ENCODE measurements around the gene PMM2.

Gene PMM2

DNA sequence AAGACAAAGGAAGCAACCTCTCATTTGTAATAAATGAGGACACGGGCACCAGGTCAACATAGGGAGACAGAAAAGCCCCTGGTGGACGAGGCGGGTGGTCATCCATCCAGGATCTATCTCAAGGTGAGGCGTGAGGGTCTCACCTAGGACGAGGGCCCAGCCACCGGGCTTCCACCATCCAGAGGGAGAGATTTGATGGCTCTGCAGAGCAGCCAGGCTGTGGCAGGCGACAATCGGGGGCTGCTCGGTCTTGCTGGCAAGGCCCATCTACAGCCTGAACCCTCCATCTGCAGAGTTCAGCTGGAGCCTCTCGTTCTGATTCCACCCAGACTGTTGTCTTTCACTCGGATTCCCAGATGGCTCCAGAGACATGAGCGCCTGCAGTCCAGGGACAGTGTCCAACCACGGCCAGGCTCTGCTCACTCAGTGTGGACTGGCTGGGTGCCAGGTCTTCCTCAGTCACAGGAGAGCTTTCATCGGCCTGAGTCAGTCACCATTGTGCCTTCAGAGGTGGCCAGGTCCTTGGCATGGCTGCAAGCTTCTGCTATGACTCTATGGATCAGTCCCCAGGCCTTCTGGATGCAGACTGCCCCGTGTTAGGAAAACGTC, 90.4 kb downstream of the PMM2 start:
- Histone ChIP-seq H2AK5ac (ENCODE audit: low read length) (no peak overlapping the region), H3K4me1 (ENCODE audit: control insufficient read depth in 1 of 2, insufficient read depth in 2 of 2, low read length in 2 of 2) (peaks cover 2% of the 10 kb centered on the region in 2 experiments), H3K9ac (ENCODE audit: low read length) (no peak overlapping the region), H3K4me2 (ENCODE audit: low read length) (no peak overlapping the region), H4K12ac (ENCODE audit: low read depth, low read length) (no peak overlapping the region), H2BK12ac (ENCODE audit: low read length) (no peak overlapping the region), H3K23ac (ENCODE audit: low read length) (no peak overlapping the region), H3K79me2 (ENCODE audit: control insufficient read depth, insufficient read depth, low read length, poor library complexity) (no peaks in the 10 kb centered on the region), H2AFZ (ENCODE audit: insufficient read depth, low read length, poor library complexity) (no peak overlapping the region), H3K79me1 (ENCODE audit: low read length) (no peaks in the 10 kb centered on the region), H3K4ac (ENCODE audit: low read depth, low read length) (no peak overlapping the region), H4K8ac (ENCODE audit: low read depth, low read length) (no peak overlapping the region), H4K91ac (ENCODE audit: low read depth, low read length) (no peak overlapping the region), H3K36me3 (ENCODE audit: control insufficient read depth in 1 of 2, insufficient read depth in 2 of 2, low read length in 2 of 2) (peaks cover 39 to 42% of the 10 kb centered on the region in 2 experiments), H2BK120ac (ENCODE audit: insufficient read depth, low read length, poor library complexity) (no peak overlapping the region), H2BK5ac (ENCODE audit: low read depth, low read length, poor library complexity) (no peak overlapping the region), H3K27me3 (ENCODE audit: insufficient read depth, low read length) (no peaks in the 10 kb centered on the region), H3K18ac (ENCODE audit: low read length) (no peak overlapping the region), H3K14ac (ENCODE audit: low read length) (no peak overlapping the region), H3K4me3 (ENCODE audit: low read depth, low read length) (no peak overlapping the region), H3K27ac (ENCODE audit: low read depth, low read length) (no peak overlapping the region), H3K9me3 (ENCODE audit: insufficient read depth, low read depth, low read length) (no peaks in the 10 kb centered on the region)
- DNase-seq = no peak
- WGBS (ENCODE audit: extremely low coverage, insufficient coverage, insufficient read length) = no CpG with 5 or more reads among the region's 16 CpGs

DNA sequence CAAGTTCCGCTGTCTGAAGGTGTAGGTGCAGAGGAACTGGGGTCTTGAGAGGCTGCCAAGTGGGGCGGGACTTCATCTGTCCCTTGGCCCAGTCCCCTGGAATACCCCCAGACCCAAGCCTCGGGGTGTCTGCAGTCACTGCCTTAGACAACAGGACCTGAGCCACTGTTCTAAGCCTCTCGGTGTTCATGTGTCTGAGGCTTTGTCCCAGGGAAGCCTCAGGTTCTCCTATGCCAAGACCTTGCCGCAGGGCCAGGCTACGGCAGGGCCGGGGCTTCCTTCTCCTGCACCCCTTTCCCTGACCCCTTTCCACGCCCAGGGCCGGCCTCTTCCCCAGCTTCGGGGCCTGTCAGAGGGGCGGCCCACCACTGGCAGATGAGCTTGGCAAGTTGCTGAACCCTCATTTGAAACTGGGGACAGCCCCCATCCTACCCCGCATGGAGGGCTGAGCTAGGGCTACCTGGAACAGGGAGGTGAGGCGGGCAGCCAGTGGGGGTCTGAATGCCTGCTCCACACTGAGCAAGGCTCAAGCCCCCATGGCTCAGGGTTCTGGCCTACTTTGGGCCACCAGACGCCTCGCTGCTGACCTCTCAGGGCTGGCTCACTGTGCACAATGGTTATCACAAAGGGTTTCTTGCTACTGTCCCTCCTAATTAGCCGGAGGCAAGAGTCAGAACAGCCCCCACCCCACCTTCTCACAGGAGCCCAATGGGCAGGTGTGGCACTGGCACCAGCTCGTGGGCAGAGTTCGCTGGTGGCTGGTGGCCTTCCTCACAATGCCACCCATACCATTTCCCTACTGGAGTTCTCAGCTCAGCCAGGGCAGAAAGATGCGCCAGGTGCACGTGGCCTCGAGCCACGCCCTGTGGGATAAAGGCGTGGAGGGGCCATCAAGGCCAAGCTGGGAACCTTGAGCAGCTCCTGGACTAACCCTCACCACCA, 91.6 kb downstream of the PMM2 start:
- no peak overlapping the region for H2AK5ac ChIP-seq (ENCODE audit: low read length)
- no peak overlapping the region for H2BK120ac ChIP-seq (ENCODE audit: insufficient read depth, low read length, poor library complexity)
- no peak overlapping the region for H2BK12ac ChIP-seq (ENCODE audit: low read length)

DNA sequence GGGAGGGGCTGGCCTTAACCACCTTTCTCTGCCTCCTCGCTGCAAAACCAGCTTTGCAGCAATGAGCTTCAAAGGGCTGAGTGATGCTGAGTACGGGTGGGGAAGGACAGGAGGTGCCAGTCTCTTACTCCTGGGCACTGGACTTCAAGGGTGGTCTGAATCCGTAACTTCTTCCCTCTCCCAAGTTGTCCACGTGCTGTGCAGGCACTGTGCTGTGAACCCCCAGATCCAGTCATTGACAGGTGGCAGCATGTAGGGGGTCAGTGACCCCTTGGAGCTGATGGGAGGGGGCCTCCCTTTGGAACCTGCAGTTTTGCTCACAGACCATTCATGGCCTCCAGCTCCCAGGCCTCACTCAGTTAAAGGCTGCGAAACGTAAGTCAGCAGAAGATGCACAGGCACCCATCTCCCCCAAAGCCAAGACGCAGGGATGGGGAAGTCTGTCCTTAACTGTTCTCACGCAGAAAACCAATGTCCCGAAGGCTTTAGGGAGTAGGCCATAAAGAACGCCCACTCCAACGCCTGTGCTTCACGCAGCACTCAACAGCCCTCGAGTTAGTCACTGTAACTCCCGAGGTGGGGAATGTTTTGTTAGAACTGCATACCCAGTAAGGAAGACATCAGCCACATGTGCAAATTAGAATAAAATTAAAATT, 92.4 kb downstream of the PMM2 start:
- Histone ChIP-seq H2BK120ac (ENCODE audit: insufficient read depth, low read length, poor library complexity) (no peak overlapping the region), H2BK5ac (ENCODE audit: low read depth, low read length, poor library complexity) (no peak overlapping the region), H3K4me1 (ENCODE audit: control insufficient read depth in 1 of 2, insufficient read depth in 2 of 2, low read length in 2 of 2) (no peaks in the 10 kb centered on the region), H3K9me3 (ENCODE audit: insufficient read depth, low read depth, low read length) (peaks cover 2% of the 10 kb centered on the region), H3K14ac (ENCODE audit: low read length) (no peak overlapping the region), H2AFZ (ENCODE audit: insufficient read depth, low read length, poor library complexity) (no peak overlapping the region), H2BK12ac (ENCODE audit: low read length) (no peak overlapping the region), H3K4ac (ENCODE audit: low read depth, low read length) (no peak overlapping the region), H3K9ac (ENCODE audit: low read length) (no peak overlapping the region), H3K4me2 (ENCODE audit: low read length) (no peak overlapping the region), H3K18ac (ENCODE audit: low read length) (no peak overlapping the region), H4K12ac (ENCODE audit: low read depth, low read length) (no peak overlapping the region), H4K8ac (ENCODE audit: low read depth, low read length) (no peak overlapping the region), H3K79me2 (ENCODE audit: control insufficient read depth, insufficient read depth, low read length, poor library complexity) (no peaks in the 10 kb centered on the region), H3K36me3 (ENCODE audit: control insufficient read depth in 1 of 2, insufficient read depth in 2 of 2, low read length in 2 of 2) (peaks cover 57 to 62% of the 10 kb centered on the region in 2 experiments), H3K27me3 (ENCODE audit: insufficient read depth, low read length) (no peaks in the 10 kb centered on the region), H3K27ac (ENCODE audit: low read depth, low read length) (no peak overlapping the region), H3K23ac (ENCODE audit: low read length) (no peak overlapping the region), H3K79me1 (ENCODE audit: low read length) (no peaks in the 10 kb centered on the region), H2AK5ac (ENCODE audit: low read length) (no peak overlapping the region), H3K4me3 (ENCODE audit: low read depth, low read length) (no peak overlapping the region), H4K91ac (ENCODE audit: low read depth, low read length) (no peak overlapping the region)
- DNase-seq = no peak
- no CpG with 5 or more reads among the region's 14 CpGs for WGBS (ENCODE audit: extremely low coverage, insufficient coverage, insufficient read length)

More for the DNA sequence above, 91.6 kb downstream of the PMM2 start:
- no CpG with 5 or more reads among the region's 23 CpGs for WGBS (ENCODE audit: extremely low coverage, insufficient coverage, insufficient read length)
- no peak overlapping the region for H3K4me2 ChIP-seq (ENCODE audit: low read length)
- H3K36me3 ChIP-seq (ENCODE audit: control insufficient read depth in 1 of 2, insufficient read depth in 2 of 2, low read length in 2 of 2) = peaks cover 49 to 54% of the 10 kb centered on the region in 2 experiments
- no peak overlapping the region for H3K18ac ChIP-seq (ENCODE audit: low read length)
- H2BK5ac ChIP-seq (ENCODE audit: low read depth, low read length, poor library complexity) = no peak overlapping the region
- peaks cover 2% of the 10 kb centered on the region in 2 experiments for H3K4me1 ChIP-seq (ENCODE audit: control insufficient read depth in 1 of 2, insufficient read depth in 2 of 2, low read length in 2 of 2)
- H3K27me3 ChIP-seq (ENCODE audit: insufficient read depth, low read length) = no peaks in the 10 kb centered on the region
- H3K4ac ChIP-seq (ENCODE audit: low read depth, low read length) = no peak overlapping the region
- H3K23ac ChIP-seq (ENCODE audit: low read length) = no peak overlapping the region
- H4K8ac ChIP-seq (ENCODE audit: low read depth, low read length) = no peak overlapping the region
- no peak overlapping the region for H3K14ac ChIP-seq (ENCODE audit: low read length)
- DNase-seq = no peak
- no peak overlapping the region for H3K27ac ChIP-seq (ENCODE audit: low read depth, low read length)
- no peak overlapping the region for H3K4me3 ChIP-seq (ENCODE audit: low read depth, low read length)
- no peak overlapping the region for H4K91ac ChIP-seq (ENCODE audit: low read depth, low read length)
- no peak overlapping the region for H3K9ac ChIP-seq (ENCODE audit: low read length)
- peaks cover 2% of the 10 kb centered on the region for H3K9me3 ChIP-seq (ENCODE audit: insufficient read depth, low read depth, low read length)
- no peak overlapping the region for H2AFZ ChIP-seq (ENCODE audit: insufficient read depth, low read length, poor library complexity)
- no peaks in the 10 kb centered on the region for H3K79me1 ChIP-seq (ENCODE audit: low read length)
- H4K12ac ChIP-seq (ENCODE audit: low read depth, low read length) = no peak overlapping the region
- no peaks in the 10 kb centered on the region for H3K79me2 ChIP-seq (ENCODE audit: control insufficient read depth, insufficient read depth, low read length, poor library complexity)

GRCh38 chr16:8890549-8890921, 92.9 kb downstream of the PMM2 start:
- Histone ChIP-seq H3K9ac (ENCODE audit: low read length) (no peak overlapping the region), H3K4me3 (ENCODE audit: low read depth, low read length) (no peak overlapping the region), H3K4me1 (ENCODE audit: control insufficient read depth in 1 of 2, insufficient read depth in 2 of 2, low read length in 2 of 2) (no peaks in the 10 kb centered on the region), H3K4ac (ENCODE audit: low read depth, low read length) (no peak overlapping the region), H3K36me3 (ENCODE audit: control insufficient read depth in 1 of 2, insufficient read depth in 2 of 2, low read length in 2 of 2) (peaks cover 57 to 67% of the 10 kb centered on the region in 2 experiments), H2BK5ac (ENCODE audit: low read depth, low read length, poor library complexity) (no peak overlapping the region), H2BK120ac (ENCODE audit: insufficient read depth, low read length, poor library complexity) (no peak overlapping the region), H3K14ac (ENCODE audit: low read length) (no peak overlapping the region), H3K9me3 (ENCODE audit: insufficient read depth, low read depth, low read length) (peaks cover 2% of the 10 kb centered on the region), H4K12ac (ENCODE audit: low read depth, low read length) (no peak overlapping the region), H3K79me2 (ENCODE audit: control insufficient read depth, insufficient read depth, low read length, poor library complexity) (no peaks in the 10 kb centered on the region), H3K79me1 (ENCODE audit: low read length) (no peaks in the 10 kb centered on the region), H2AK5ac (ENCODE audit: low read length) (no peak overlapping the region), H3K27me3 (ENCODE audit: insufficient read depth, low read length) (no peaks in the 10 kb centered on the region), H3K23ac (ENCODE audit: low read length) (no peak overlapping the region), H2AFZ (ENCODE audit: insufficient read depth, low read length, poor library complexity) (no peak overlapping the region), H3K27ac (ENCODE audit: low read depth, low read length) (no peak overlapping the region), H3K18ac (ENCODE audit: low read length) (no peak overlapping the region), H3K4me2 (ENCODE audit: low read length) (no peak overlapping the region), H4K8ac (ENCODE audit: low read depth, low read length) (no peak overlapping the region), H2BK12ac (ENCODE audit: low read length) (no peak overlapping the region), H4K91ac (ENCODE audit: low read depth, low read length) (no peak overlapping the region)
- no peak for DNase-seq
- WGBS (ENCODE audit: extremely low coverage, insufficient coverage, insufficient read length) = no CpG with 5 or more reads among the region's 5 CpGs
